Measurements from ENCODE around the gene PTPRR. TPM values are rescaled to one million over a fixed set of nuclear protein-coding genes. Genes with fewer than 3 reads are reported as not detected.

Gene PTPRR
- total and polyA plus RNA-seq, 2 donors (not counting 1 experiment from before 2014, with no cell fraction given) = not detected

- intact Hi-C loops (cut with micrococcal nuclease) = no loop called here
- WGBS (ENCODE audit: insufficient coverage) = 100% methylated on average over 1 of the region's 4 CpGs
- Histone ChIP-seq H3K4me3 (ENCODE audit: control extremely low read depth in 1 of 5, extremely low read depth in 1 of 5, insufficient read depth in 1 of 5, low read depth in 2 of 5, low read length in 4 of 5) (no peak overlapping the region), H3K36me3 (replicated peaks in 1 of 2; ENCODE audit: control extremely low read depth in 1 of 2, control insufficient read depth in 1 of 2, extremely low read depth in 1 of 2, insufficient read depth in 2 of 2, low read length in 1 of 2) (no peaks in the 10 kb centered on the region), H3K79me2 (ENCODE audit: control insufficient read depth, insufficient read depth, low read length) (no peaks in the 10 kb centered on the region), H4K20me1 (ENCODE audit: control insufficient read depth, insufficient read depth, low read length, poor library complexity, severe bottlenecking) (no peaks in the 10 kb centered on the region), H3K4me1 (ENCODE audit: control insufficient read depth in 2 of 2, insufficient read depth in 2 of 2, low read length in 2 of 2) (peaks cover 5% of the 10 kb centered on the region in 2 donors), H2AFZ (ENCODE audit: insufficient read depth, low read depth, low read length, poor library complexity, severe bottlenecking) (no peak overlapping the region), H3K27ac (ENCODE audit: low read length in 2 of 2) (no peak overlapping the region), H3K9ac (ENCODE audit: low read length) (no peak overlapping the region), H3K27me3 (replicated peaks in 1 of 4; ENCODE audit: control extremely low read depth in 1 of 4, control insufficient read depth in 3 of 4, insufficient read depth in 4 of 4, low read length in 3 of 4) (peaks cover 0 to 10% (median 5%) of the 10 kb centered on the region in 4 experiments), H3K4me2 (replicated peaks; ENCODE audit: low read depth, low read length, poor library complexity, severe bottlenecking) (no peak overlapping the region), H3K9me3 (ENCODE audit: control extremely low read depth in 1 of 3, control insufficient read depth in 2 of 3, insufficient read depth in 1 of 3, low read length in 2 of 3) (peaks cover 0 to 2% (median 0%) of the 10 kb centered on the region in 3 donors)
- DNase-seq (no peak), ATAC-seq (ENCODE audit: low read depth) (no peak)
- POLR2A ChIA-PET = no interaction called here
- TF ChIP-seq EZH2 (IDR thresholded peaks at IDR 0.05; ENCODE audit: borderline replicate concordance, insufficient read depth, low read depth, low read length, poor library complexity, severe bottlenecking) (no peak), CTCF (IDR thresholded peaks at IDR 0.05) (no peak)
- H3K4me3 Mint-ChIP-seq = no peak overlapping the region
- H3K27ac Mint-ChIP-seq = no peak overlapping the region
- peaks cover 6% of the 10 kb centered on the region for H3K4me1 Mint-ChIP-seq
- no peaks in the 10 kb centered on the region for H3K9me3 Mint-ChIP-seq (ENCODE audit: insufficient read depth)
- peaks cover 32% of the 10 kb centered on the region for H3K27me3 Mint-ChIP-seq
- CTCF ChIA-PET = interaction anchor here (1.6 kb wide), 1 partner anchor 27 kb away, joined by 3 read pairs; no protein-coding TSS in a partner anchor
These were observed 315.9 kb downstream of the PTPRR start for GRCh38 chr12:70604662-70605061.

DNA sequence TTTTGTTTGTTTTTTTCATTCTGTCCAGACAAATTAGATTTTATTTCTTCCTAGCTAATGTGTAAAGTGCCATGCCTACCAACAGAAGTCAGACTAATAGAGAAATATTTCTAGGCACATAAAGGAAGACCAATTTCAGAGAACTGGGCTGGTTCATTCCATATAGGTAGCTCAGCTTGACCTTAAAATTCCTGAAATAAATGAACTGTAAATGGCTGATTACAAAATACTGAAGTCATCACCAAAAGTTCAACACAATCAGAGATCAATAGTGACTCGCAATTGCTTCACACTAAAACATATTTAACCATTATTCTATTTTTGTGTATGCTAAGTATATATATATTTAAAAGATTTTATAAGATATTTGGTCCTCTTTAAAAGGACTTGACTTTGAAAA is 317.5 kb downstream of the PTPRR start:
- H3K27me3 Mint-ChIP-seq = peaks cover 21% of the 10 kb centered on the region
- WGBS (ENCODE audit: insufficient coverage) = no CpG with 5 or more reads among the region's 1 CpG

More for the DNA sequence above, 317.5 kb downstream of the PTPRR start:
- Histone ChIP-seq H3K36me3 (replicated peaks in 1 of 2; ENCODE audit: control extremely low read depth in 1 of 2, control insufficient read depth in 1 of 2, extremely low read depth in 1 of 2, insufficient read depth in 2 of 2, low read length in 1 of 2) (no peaks in the 10 kb centered on the region), H3K79me2 (ENCODE audit: control insufficient read depth, insufficient read depth, low read length) (no peaks in the 10 kb centered on the region), H3K9ac (ENCODE audit: low read length) (no peak overlapping the region), H3K4me1 (ENCODE audit: control insufficient read depth in 2 of 2, insufficient read depth in 2 of 2, low read length in 2 of 2) (no peaks in the 10 kb centered on the region), H3K9me3 (ENCODE audit: control extremely low read depth in 1 of 3, control insufficient read depth in 2 of 3, insufficient read depth in 1 of 3, low read length in 2 of 3) (no peaks in the 10 kb centered on the region), H3K4me3 (ENCODE audit: control extremely low read depth in 1 of 5, extremely low read depth in 1 of 5, insufficient read depth in 1 of 5, low read depth in 2 of 5, low read length in 4 of 5) (no peak overlapping the region), H3K4me2 (replicated peaks; ENCODE audit: low read depth, low read length, poor library complexity, severe bottlenecking) (no peak overlapping the region), H3K27ac (ENCODE audit: low read length in 2 of 2) (no peak overlapping the region), H2AFZ (ENCODE audit: insufficient read depth, low read depth, low read length, poor library complexity, severe bottlenecking) (no peak overlapping the region), H4K20me1 (ENCODE audit: control insufficient read depth, insufficient read depth, low read length, poor library complexity, severe bottlenecking) (no peaks in the 10 kb centered on the region), H3K27me3 (replicated peaks in 1 of 4; ENCODE audit: control extremely low read depth in 1 of 4, control insufficient read depth in 3 of 4, insufficient read depth in 4 of 4, low read length in 3 of 4) (peaks cover 0 to 3% (median 0%) of the 10 kb centered on the region in 4 experiments)
- H3K9me3 Mint-ChIP-seq (ENCODE audit: insufficient read depth) = no peaks in the 10 kb centered on the region
- intact Hi-C loops (cut with micrococcal nuclease) = no loop called here
- TF ChIP-seq CTCF (IDR thresholded peaks at IDR 0.05) = no peak
- TF ChIP-seq EZH2 (IDR thresholded peaks at IDR 0.05; ENCODE audit: borderline replicate concordance, insufficient read depth, low read depth, low read length, poor library complexity, severe bottlenecking) = no peak
- H3K4me3 Mint-ChIP-seq = no peak overlapping the region
- no peak overlapping the region for H3K27ac Mint-ChIP-seq
- DNase-seq (no peak), ATAC-seq (ENCODE audit: low read depth) (no peak)
- ChIA-PET POLR2A (no interaction called here), CTCF (interaction anchor here (1.6 kb wide), 1 partner anchor 26 kb away, joined by 3 read pairs; no protein-coding TSS in a partner anchor)
- no peaks in the 10 kb centered on the region for H3K4me1 Mint-ChIP-seq

Measured in B cell (primary cell).